Prostate gland (tissue), 2 donors: ENCODE data around the gene HPN.

Experiments
- POLR2A ChIP-seq: fragments of 450-650 bp; IDR thresholded peaks from one replicate; pipeline ENCODE4 v1.6.1; 2016; ENCODE audit warnings: antibody characterized with exemption, mild to moderate bottlenecking
- TF ChIP-seq, protein P1 (sequence below), 4 experiments: fragments of 200-600 bp in 2 of 4; fragments of 450-650 bp in 2 of 4; sonication (generic) in 2 of 4; IDR thresholded peaks; 1 replicate in 3 of 4; 2 replicates in 1 of 4; pipeline ENCODE4 v1.5.1; 2016 to 2019; ENCODE audit warnings: antibody characterized with exemption in 4 of 4, mild to moderate bottlenecking in 2 of 4, moderate library complexity in 2 of 4

DNA sequence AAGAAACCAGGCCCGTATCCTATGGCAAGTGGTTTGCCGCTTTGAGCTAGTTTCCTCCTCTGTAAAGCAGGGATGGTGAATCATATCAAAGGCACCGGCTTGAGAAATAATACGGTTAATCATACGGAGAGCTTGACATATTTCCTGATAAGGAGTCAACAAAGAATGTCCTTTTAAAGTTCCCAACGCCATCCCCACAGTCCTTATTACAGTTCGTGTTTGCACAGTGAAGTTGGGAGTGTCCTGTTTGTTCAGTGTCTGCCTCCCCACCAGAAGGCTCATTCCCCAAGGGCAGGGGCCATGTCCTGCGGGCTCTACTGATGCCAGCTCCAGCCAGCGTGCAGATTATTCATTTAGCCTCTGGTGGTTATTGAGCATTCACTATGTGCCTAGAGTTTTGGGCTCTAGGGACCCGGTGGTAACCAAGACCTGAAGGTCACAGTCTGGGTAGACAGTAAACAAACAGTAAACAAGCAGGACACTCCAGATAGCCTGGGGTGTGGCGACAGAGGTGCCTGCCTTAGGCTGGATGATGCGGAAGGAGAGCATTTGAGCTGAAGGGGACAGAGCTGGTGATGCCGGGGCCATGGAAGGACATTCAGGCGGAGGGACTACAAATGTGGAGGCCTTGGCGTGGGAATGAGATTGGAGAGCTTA lies 35.1 kb upstream of the HPN start:
- TF ChIP-seq POLR2A = peak; percentile 23
- TF ChIP-seq, protein P1, sequence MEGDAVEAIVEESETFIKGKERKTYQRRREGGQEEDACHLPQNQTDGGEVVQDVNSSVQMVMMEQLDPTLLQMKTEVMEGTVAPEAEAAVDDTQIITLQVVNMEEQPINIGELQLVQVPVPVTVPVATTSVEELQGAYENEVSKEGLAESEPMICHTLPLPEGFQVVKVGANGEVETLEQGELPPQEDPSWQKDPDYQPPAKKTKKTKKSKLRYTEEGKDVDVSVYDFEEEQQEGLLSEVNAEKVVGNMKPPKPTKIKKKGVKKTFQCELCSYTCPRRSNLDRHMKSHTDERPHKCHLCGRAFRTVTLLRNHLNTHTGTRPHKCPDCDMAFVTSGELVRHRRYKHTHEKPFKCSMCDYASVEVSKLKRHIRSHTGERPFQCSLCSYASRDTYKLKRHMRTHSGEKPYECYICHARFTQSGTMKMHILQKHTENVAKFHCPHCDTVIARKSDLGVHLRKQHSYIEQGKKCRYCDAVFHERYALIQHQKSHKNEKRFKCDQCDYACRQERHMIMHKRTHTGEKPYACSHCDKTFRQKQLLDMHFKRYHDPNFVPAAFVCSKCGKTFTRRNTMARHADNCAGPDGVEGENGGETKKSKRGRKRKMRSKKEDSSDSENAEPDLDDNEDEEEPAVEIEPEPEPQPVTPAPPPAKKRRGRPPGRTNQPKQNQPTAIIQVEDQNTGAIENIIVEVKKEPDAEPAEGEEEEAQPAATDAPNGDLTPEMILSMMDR (IDR thresholded peaks at IDR 0.05) = no peak
